ENCODE results near the gene SRC. TPM values are rescaled to one million over a fixed set of nuclear protein-coding genes. Genes with fewer than 3 reads are reported as not detected.
"Not testable (repeated sequence)": the region's sequence is repeated elsewhere in the genome, so short reads cannot be mapped to it uniquely, and the experiment has no call there.

Gene SRC
- polyA plus RNA-seq, 6 donors from 2014 or later: 1.2 to 2.3 (median 1.7) TPM; not detected in 1

DNA sequence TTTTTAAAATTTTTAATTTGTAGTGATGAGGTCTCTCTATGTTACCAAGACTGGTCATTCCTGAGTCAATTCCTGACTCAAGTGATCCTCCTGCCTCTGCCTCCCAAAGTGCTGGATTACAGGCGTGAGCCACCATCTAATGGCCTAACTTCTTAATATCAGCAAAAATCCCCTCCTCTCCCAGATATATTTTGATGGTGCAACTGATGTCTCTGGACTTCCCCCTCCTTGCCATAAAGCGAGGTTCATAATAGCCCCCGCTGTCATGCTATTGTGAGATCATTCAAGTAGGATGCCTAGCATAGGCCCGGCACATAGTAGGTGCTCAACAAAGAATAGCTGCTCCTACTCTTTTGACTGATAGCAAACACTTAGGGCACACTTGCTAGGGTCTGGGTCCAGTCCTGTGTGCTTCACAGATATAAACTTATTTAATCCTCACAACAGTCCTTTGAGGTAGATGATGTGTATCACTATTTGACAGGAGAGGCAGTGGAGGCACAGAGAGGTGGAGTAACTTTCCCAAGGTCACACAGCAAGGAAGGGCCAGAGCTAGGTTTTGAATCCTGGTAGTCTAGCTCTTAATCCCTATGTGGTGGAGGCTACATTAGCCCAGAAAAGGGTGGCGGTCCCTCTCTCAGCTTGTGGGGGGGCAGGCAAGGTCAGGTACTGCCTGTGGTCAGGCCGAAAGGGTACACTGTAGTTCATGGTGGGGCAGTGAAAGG, 14.6 kb downstream of the SRC start:
- Mint-ChIP-seq H3K36me3 (no peaks in the 10 kb centered on the region), H3K9me3 (no peaks in the 10 kb centered on the region), H3K27ac (peak overlapping the region in 1 of 6 donors; percentile 35), H3K27me3 (no peaks in the 10 kb centered on the region), H3K4me1 (peaks cover 28 to 45% (median 45%) of the 10 kb centered on the region in 3 donors), H3K4me3 (no peak overlapping the region)
- DNase-seq (no peak), ATAC-seq (ENCODE audit: low read depth in 2 of 2) (no peak)

DNA sequence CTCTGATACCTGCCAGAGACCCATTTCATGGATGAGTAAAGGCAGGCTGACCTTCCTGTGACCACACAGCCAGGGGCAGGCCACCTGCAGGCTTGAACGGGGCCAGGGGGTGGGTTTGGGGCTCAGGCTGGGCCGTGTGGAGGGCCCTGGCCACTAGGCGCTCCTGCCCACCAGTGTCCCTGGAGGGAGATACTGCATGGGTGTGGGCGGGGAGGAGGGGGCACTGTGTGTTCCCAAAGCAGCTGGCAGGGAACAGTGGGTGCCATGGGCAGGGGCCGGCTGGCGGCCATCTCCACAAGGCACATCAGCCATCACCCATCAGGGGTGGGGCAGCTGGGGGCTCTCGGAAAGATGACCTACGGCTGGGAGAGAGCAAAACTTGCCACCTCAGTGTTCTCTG, 15.4 kb downstream of the SRC start:
- H3K4me1 Mint-ChIP-seq: peaks cover 24 to 45% (median 43%) of the 10 kb centered on the region in 3 donors
- H3K9me3 Mint-ChIP-seq: peaks cover 0 to under 1% (median 0%) of the 10 kb centered on the region in 7 donors
- no peak for ATAC-seq (ENCODE audit: low read depth in 2 of 2)

DNA sequence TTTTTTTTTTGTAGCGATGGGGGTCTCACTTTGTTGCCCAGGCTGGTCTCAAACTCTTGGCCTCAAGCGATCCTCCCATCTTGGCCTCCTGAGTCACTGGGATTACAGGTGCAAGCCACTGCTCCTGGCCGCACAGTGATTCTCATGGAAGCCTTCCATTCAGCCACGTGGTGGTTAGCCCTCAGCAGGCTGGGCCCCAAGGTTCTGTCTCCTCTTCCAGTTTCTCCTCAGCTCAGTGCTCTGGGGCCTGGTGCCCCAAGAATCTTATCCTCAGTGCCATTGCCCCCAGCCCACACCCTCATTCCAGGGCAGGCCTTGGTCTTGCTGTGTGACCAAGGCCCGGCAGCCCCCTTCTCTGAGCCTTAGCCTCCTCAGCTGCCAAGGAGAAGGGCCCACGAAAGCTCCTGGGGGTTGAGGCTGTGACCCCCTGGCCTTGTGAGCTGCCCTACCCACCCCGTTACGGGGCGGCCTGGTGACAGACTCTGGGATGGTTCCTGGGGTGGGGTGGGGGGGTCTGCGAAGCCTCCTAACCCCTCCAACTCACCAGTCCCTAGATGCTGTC, 16.4 kb downstream of the SRC start:
- DNase-seq: no peak
- peaks cover 19 to 45% (median 37%) of the 10 kb centered on the region in 3 donors for H3K4me1 Mint-ChIP-seq
- H3K9me3 Mint-ChIP-seq: peaks cover 0 to 2% (median 0%) of the 10 kb centered on the region in 7 donors
- H3K27ac Mint-ChIP-seq: no peak overlapping the region
- ATAC-seq (ENCODE audit: low read depth in 2 of 2): no peak
- no peak overlapping the region for H3K4me3 Mint-ChIP-seq
- H3K36me3 Mint-ChIP-seq: no peaks in the 10 kb centered on the region
- no peaks in the 10 kb centered on the region for H3K27me3 Mint-ChIP-seq

More for the DNA sequence above, 15.4 kb downstream of the SRC start:
- Mint-ChIP-seq H3K36me3 (no peaks in the 10 kb centered on the region), H3K27me3 (no peaks in the 10 kb centered on the region), H3K27ac (no peak overlapping the region), H3K4me3 (no peak overlapping the region)
- DNase-seq: no peak

DNA sequence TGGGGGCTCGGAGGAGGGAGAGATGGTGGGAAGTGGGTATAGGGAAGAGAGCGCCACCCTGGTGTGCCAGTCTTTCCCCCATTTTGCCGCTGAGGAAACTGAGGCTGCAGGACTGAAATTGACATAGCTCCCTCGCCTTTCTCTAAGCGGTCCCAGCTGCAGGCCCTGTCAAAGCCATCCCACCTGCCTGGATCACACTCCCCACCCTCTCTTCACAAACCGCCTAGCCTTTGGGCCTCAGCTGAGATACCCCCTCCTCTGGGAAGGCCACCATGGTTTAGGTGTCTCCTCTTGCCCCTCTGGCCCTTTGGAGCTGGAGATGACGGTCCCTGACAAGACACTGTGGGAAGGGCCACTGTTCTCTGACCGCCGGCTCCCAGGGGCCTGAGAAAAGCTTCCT, 16.9 kb downstream of the SRC start:
- ATAC-seq (ENCODE audit: low read depth in 2 of 2): no peak

GRCh38 chr20:37363221-37364012, 17.5 kb downstream of the SRC start:
- Mint-ChIP-seq H3K9me3 (peaks cover 0 to 2% (median 0%) of the 10 kb centered on the region in 7 donors), H3K27ac (peak overlapping the region in 1 of 6 donors; percentile 83), H3K4me1 (peaks cover 14 to 44% (median 29%) of the 10 kb centered on the region in 3 donors), H3K4me3 (no peak overlapping the region), H3K36me3 (no peaks in the 10 kb centered on the region), H3K27me3 (no peaks in the 10 kb centered on the region)
- ATAC-seq (ENCODE audit: low read depth in 2 of 2) (no peak), DNase-seq (no peak)

More for the DNA sequence above, 16.9 kb downstream of the SRC start:
- no peak for DNase-seq
- H3K9me3 Mint-ChIP-seq: peaks cover 0 to 2% (median 0%) of the 10 kb centered on the region in 7 donors
- no peaks in the 10 kb centered on the region for H3K27me3 Mint-ChIP-seq
- peak overlapping the region in 1 of 6 donors; percentile 83 for H3K27ac Mint-ChIP-seq
- H3K36me3 Mint-ChIP-seq: no peaks in the 10 kb centered on the region
- no peak overlapping the region for H3K4me3 Mint-ChIP-seq
- H3K4me1 Mint-ChIP-seq: peaks cover 14 to 45% (median 32%) of the 10 kb centered on the region in 3 donors

- Mint-ChIP-seq H3K27ac (peak overlapping the region in 4 of 6 donors; percentile 29 to 92 (median 72)), H3K4me1 (peaks cover 14 to 40% (median 29%) of the 10 kb centered on the region in 3 donors), H3K4me3 (peak overlapping the region in 1 of 8 donors; percentile 5), H3K9me3 (peaks cover 0 to 2% (median 0%) of the 10 kb centered on the region in 7 donors), H3K36me3 (no peaks in the 10 kb centered on the region), H3K27me3 (no peaks in the 10 kb centered on the region)
- no peak for ATAC-seq (ENCODE audit: low read depth in 2 of 2)
- DNase-seq: no peak
Observed at GRCh38 chr20:37364013-37364926, 18.3 kb downstream of the SRC start.

DNA sequence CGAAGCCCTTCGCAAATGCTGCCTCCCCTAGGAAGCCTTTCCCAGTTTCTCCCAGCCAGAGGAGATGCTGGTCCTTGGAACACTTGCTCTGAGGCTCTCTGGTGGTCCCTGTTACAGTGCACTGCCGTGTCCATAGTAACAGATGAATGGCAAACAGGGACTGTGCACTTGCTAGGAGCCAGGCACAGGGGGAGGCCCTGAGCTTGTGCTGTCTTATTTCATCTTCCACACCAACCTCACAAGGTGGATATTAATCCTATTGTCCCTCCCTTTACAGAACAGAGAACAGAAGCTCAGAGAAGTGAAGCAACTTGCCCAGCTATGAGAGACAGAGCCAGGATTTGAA, 19.0 kb downstream of the SRC start:
- H3K27ac Mint-ChIP-seq: peak overlapping the region in 4 of 6 donors; percentile 45 to 92 (median 72)
- no peak for ATAC-seq (ENCODE audit: low read depth in 2 of 2)

DNA sequence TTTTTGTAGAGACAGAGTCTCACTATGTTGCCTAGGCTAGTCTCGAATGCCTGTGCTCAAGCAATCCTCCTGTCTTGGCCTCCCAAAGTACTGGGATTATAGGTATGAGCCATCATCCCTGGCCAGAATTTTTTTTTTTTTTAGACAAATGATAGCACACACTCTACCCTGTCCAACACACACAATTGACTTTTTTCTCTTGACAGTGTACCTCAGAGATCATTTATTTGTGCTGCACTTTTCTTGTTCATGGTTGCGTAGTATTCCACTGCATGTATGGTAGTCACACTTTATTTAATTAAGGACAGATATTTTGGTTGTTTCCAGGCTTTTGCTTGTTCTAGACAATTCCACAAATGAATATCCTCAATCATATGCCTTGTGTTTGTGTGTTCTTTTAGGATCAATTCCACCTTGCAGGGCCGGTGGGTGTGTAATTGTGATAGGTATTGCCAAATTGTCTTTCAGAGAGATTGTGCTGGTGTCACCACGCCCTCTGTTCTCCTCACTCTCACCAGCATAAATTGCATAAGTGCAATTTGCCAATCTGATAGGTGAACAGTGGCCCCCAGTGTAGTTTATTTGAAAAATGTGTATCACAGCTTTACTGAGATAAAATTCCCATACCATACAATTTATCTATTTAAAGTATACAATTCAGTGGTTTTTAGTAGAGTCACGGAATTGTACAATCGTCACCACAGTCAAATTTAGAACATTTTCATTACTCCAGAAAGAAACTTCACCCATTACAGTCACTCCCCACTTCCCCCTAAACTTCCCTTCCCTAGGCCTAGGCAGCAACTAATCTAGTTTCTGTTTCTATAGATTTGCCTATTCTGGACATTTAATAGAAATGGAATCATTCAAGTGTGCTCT, 20.1 kb downstream of the SRC start:
- DNase-seq (peak; percentile 63), ATAC-seq (ENCODE audit: low read depth in 2 of 2) (peak; percentile 93 to 97)
- Mint-ChIP-seq H3K27me3 (no peaks in the 10 kb centered on the region), H3K36me3 (no peaks in the 10 kb centered on the region), H3K4me3 (peak overlapping the region; percentile 3 to 75 (median 46)), H3K27ac (peak overlapping the region; percentile 0 to 80 (median 56)), H3K4me1 (peaks cover 14 to 39% (median 24%) of the 10 kb centered on the region in 3 donors), H3K9me3 (peaks cover 0 to 2% (median 0%) of the 10 kb centered on the region in 7 donors)

More for the DNA sequence above, 19.0 kb downstream of the SRC start:
- peaks cover 0 to 2% (median 0%) of the 10 kb centered on the region in 7 donors for H3K9me3 Mint-ChIP-seq
- H3K36me3 Mint-ChIP-seq: no peaks in the 10 kb centered on the region
- no peak for DNase-seq
- H3K27me3 Mint-ChIP-seq: no peaks in the 10 kb centered on the region
- H3K4me3 Mint-ChIP-seq: no peak overlapping the region
- peaks cover 14 to 40% (median 29%) of the 10 kb centered on the region in 3 donors for H3K4me1 Mint-ChIP-seq

- ATAC-seq (ENCODE audit: low read depth in 2 of 2): peak; percentile 7 to 19
- peaks cover 0 to 2% (median 0%) of the 10 kb centered on the region in 7 donors for H3K9me3 Mint-ChIP-seq
Observed at GRCh38 chr20:37366743-37367142, 20.8 kb downstream of the SRC start.

DNA sequence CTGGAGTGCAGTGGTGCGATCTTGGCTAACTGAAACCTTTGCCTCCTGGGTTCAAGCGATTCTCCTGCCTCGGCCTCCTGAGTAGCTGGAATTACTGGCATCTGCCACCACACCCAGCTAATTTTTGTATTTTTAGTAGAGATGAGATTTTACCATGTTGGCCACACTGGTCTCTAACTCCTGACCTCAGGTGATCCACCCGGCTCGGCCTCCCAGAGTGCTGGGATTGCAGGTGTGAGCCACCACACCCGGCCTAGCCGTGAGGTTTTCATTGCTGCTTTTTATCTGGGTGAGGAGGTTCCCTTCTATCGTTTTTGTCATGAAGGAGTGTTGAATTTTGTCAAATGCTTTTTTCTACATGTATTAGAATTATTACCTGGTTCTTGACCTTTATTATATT, 23.9 kb downstream of the SRC start:
- H3K4me1 Mint-ChIP-seq: peaks cover 16 to 47% (median 25%) of the 10 kb centered on the region in 3 donors
- no peak for ATAC-seq (ENCODE audit: low read depth in 2 of 2)

More at GRCh38 chr20:37366743-37367142, 20.8 kb downstream of the SRC start:
- Mint-ChIP-seq H3K36me3 (no peaks in the 10 kb centered on the region), H3K27me3 (no peaks in the 10 kb centered on the region), H3K4me1 (peaks cover 14 to 41% (median 24%) of the 10 kb centered on the region in 3 donors), H3K27ac (peak overlapping the region; percentile 45 to 81 (median 62)), H3K4me3 (peak overlapping the region in 6 of 8 donors; percentile 3 to 75 (median 49))
- no peak for DNase-seq

GRCh38 chr20:37371845-37372244, 25.9 kb downstream of the SRC start:
- H3K36me3 Mint-ChIP-seq; ATAC-seq (ENCODE audit: low read depth in 2 of 2); H3K9me3 Mint-ChIP-seq; H3K27me3 Mint-ChIP-seq; DNase-seq: not testable (repeated sequence)
- Mint-ChIP-seq H3K27ac (peak overlapping the region in 1 of 6 donors; percentile 34), H3K4me3 (peak overlapping the region in 1 of 8 donors; percentile 65), H3K4me1 (peaks cover 5 to 43% (median 15%) of the 10 kb centered on the region in 3 donors)

More for the DNA sequence above, 23.9 kb downstream of the SRC start:
- H3K27ac Mint-ChIP-seq: peak overlapping the region in 2 of 6 donors; percentile 8 to 36
- no peaks in the 10 kb centered on the region for H3K27me3 Mint-ChIP-seq
- H3K36me3 Mint-ChIP-seq: no peaks in the 10 kb centered on the region
- H3K9me3 Mint-ChIP-seq: peaks cover 0 to 2% (median 0%) of the 10 kb centered on the region in 7 donors
- no peak for DNase-seq
- H3K4me3 Mint-ChIP-seq: no peak overlapping the region

GRCh38 chr20:37372441-37372840, 26.5 kb downstream of the SRC start:
- ATAC-seq (ENCODE audit: low read depth in 2 of 2) (no peak), DNase-seq (no peak)
- Mint-ChIP-seq H3K27me3 (no peaks in the 10 kb centered on the region), H3K9me3 (no peaks in the 10 kb centered on the region), H3K27ac (no peak overlapping the region), H3K4me3 (no peak overlapping the region), H3K36me3 (no peaks in the 10 kb centered on the region), H3K4me1 (peaks cover 9 to 43% (median 20%) of the 10 kb centered on the region in 3 donors)
